H1 (cell line): ENCODE data around the gene SLC1A3.

Experiments used
- CTCF ChIP-seq, 3 experiments: IDR thresholded peaks; 1 replicate in 2 of 3; 2 replicates in 1 of 3; pipeline versions ENCODE4 v1.5.1 to v1.6.1; 2011; ENCODE audit warnings: low read length in 3 of 3, mild to moderate bottlenecking in 3 of 3, inconsistent platforms in 2 of 3, low read depth in 1 of 3, moderate library complexity in 1 of 3; ENCODE audit not compliant: insufficient read depth in 1 of 3; ENCODE audit errors: control extremely low read depth in 1 of 3
- EP300 ChIP-seq, 2 experiments: IDR thresholded peaks; 1 replicate in 1 of 2; 2 replicates in 1 of 2; pipeline ENCODE4 v1.6.1; 2011 to 2012; ENCODE audit warnings: low read depth in 2 of 2, low read length in 2 of 2, mild to moderate bottlenecking in 2 of 2, borderline replicate concordance in 1 of 2, inconsistent platforms in 1 of 2, moderate library complexity in 1 of 2
- EZH2 ChIP-seq: fragments of 200-600 bp; sonication (generic); IDR thresholded peaks from 2 replicates; pipeline ENCODE4 v1.7.1; 2012; ENCODE audit warnings: low read depth, mild to moderate bottlenecking, moderate library complexity, low read length, inconsistent platforms; ENCODE audit not compliant: severe bottlenecking
- TAF1 ChIP-seq: IDR thresholded peaks from 2 replicates; pipeline ENCODE4 v1.6.1; 2011; ENCODE audit warnings: mild to moderate bottlenecking, low read depth, low read length

- TF ChIP-seq EP300 (IDR thresholded peaks at IDR 0.05; ENCODE audit: borderline replicate concordance in 1 of 2, low read depth in 2 of 2, low read length in 2 of 2) (no peak), CTCF (IDR thresholded peaks at IDR 0.05; ENCODE audit: control extremely low read depth in 1 of 3, insufficient read depth in 1 of 3, low read depth in 1 of 3, low read length in 3 of 3) (no peak), TAF1 (no peak), EZH2 (no peak)
These were observed 42.0 kb downstream of the SLC1A3 start for GRCh38 chr5:36648426-36648825.
